ENCODE results near the gene GPRIN1. TPM values are rescaled to one million over a fixed set of nuclear protein-coding genes. Genes with fewer than 3 reads are reported as not detected.

The GPRIN1 gene
- total and polyA plus RNA-seq, 4 donors: 0.23 to 0.50 (median 0.30) TPM; not detected in 1

DNA sequence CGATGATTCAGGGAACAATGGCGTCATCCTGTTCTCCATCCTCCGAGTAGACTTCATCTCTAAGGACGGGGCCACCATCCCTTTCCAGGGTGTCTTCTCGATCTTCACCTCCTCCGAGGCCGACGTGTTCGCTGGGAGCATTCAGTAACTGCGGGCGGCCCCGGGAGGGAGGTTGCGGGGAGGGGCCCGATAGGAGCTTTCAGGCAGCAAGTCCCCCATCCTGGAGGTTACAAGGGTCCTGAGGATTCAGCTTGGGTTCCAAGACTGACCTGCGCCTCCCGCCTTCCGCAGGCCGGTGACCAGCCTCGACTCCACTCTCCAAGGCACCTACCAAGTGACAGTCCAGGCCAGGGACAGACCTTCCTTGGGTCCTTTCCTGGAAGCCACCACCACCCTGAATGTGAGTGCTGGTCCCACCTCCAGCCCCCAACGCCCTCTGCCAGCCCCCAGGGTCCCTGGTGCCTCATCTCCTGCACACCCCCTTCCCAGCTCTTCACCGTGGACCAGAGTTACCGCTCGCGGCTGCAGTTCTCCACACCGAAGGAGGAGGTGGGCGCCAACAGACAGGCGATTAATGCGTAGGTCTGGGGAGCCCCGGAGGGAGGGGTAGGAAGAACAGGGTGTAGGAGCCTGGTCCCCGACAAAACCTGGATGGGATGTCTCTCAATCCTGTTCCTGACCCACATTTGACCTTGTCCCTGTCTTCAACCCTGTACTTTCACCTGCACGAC, 20.8 kb downstream of the GPRIN1 start:
- Histone ChIP-seq H3K9ac (ENCODE audit: low read depth in 1 of 2, low read length in 2 of 2) (no peak overlapping the region), H3K9me3 (ENCODE audit: control insufficient read depth in 4 of 4, low read length in 3 of 4) (peaks cover 3 to 7% (median 6%) of the 10 kb centered on the region in 4 donors), H3K36me3 (ENCODE audit: control insufficient read depth in 4 of 4, insufficient read depth in 3 of 4, low read depth in 1 of 4, low read length in 3 of 4) (peaks cover 4 to 25% (median 7%) of the 10 kb centered on the region in 4 donors), H3K27me3 (ENCODE audit: control insufficient read depth in 4 of 4, insufficient read depth in 4 of 4, low read length in 3 of 4) (no peaks in the 10 kb centered on the region), H3K4me3 (ENCODE audit: low read depth in 1 of 3, low read length in 3 of 3) (no peak overlapping the region), H3K27ac (ENCODE audit: low read depth in 1 of 2, low read length in 2 of 2) (no peak overlapping the region), H3K4me1 (ENCODE audit: control insufficient read depth in 4 of 4, insufficient read depth in 4 of 4, low read length in 3 of 4) (no peaks in the 10 kb centered on the region)
- DNase-seq (ENCODE audit: low spot score): no peak
- WGBS: 93% methylated on average over 31 of the region's 31 CpGs
- TF ChIP-seq JUND (IDR thresholded peaks at IDR 0.05) (no peak), SP1 (IDR thresholded peaks at IDR 0.05) (no peak), NR2F2 (IDR thresholded peaks at IDR 0.05) (no peak), FOXA1 (IDR thresholded peaks at IDR 0.05) (no peak), CTCF (IDR thresholded peaks at IDR 0.05; ENCODE audit: low read depth, low read length, missing input control) (no peak), TAF1 (conservative IDR thresholded peaks at IDR 0.05) (no peak), FOXA2 (IDR thresholded peaks at IDR 0.05) (no peak), HNF4A (conservative IDR thresholded peaks at IDR 0.05) (no peak), RAD21 (IDR thresholded peaks at IDR 0.05) (no peak)
- TF ChIP-seq, protein P1, sequence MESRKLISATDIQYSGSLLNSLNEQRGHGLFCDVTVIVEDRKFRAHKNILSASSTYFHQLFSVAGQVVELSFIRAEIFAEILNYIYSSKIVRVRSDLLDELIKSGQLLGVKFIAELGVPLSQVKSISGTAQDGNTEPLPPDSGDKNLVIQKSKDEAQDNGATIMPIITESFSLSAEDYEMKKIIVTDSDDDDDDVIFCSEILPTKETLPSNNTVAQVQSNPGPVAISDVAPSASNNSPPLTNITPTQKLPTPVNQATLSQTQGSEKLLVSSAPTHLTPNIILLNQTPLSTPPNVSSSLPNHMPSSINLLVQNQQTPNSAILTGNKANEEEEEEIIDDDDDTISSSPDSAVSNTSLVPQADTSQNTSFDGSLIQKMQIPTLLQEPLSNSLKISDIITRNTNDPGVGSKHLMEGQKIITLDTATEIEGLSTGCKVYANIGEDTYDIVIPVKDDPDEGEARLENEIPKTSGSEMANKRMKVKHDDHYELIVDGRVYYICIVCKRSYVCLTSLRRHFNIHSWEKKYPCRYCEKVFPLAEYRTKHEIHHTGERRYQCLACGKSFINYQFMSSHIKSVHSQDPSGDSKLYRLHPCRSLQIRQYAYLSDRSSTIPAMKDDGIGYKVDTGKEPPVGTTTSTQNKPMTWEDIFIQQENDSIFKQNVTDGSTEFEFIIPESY (IDR thresholded peaks at IDR 0.05): no peak

GRCh38 chr5:176588297-176588696, 21.7 kb downstream of the GPRIN1 start:
- TF ChIP-seq TAF1 (conservative IDR thresholded peaks at IDR 0.05) (no peak), FOXA2 (IDR thresholded peaks at IDR 0.05) (no peak), MAX (IDR thresholded peaks at IDR 0.05) (no peak), FOXA1 (IDR thresholded peaks at IDR 0.05) (no peak), GABPA (IDR thresholded peaks at IDR 0.05 in 1 of 2, conservative IDR thresholded peaks at IDR 0.05 in 1 of 2) (no peak), SP1 (IDR thresholded peaks at IDR 0.05) (no peak), REST (IDR thresholded peaks at IDR 0.05) (no peak), RAD21 (IDR thresholded peaks at IDR 0.05) (no peak), YY1 (IDR thresholded peaks at IDR 0.05) (no peak), HNF4A (conservative IDR thresholded peaks at IDR 0.05) (no peak), EGR1 (IDR thresholded peaks at IDR 0.05; ENCODE audit: low read depth in 2 of 2) (no peak), CTCF (IDR thresholded peaks at IDR 0.05; ENCODE audit: low read depth, low read length, missing input control) (no peak)
- TF ChIP-seq, protein P1 (IDR thresholded peaks at IDR 0.05): no peak
- TF ChIP-seq, protein P2, sequence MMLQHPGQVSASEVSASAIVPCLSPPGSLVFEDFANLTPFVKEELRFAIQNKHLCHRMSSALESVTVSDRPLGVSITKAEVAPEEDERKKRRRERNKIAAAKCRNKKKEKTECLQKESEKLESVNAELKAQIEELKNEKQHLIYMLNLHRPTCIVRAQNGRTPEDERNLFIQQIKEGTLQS (IDR thresholded peaks at IDR 0.05): no peak
- Histone ChIP-seq H3K36me3 (ENCODE audit: control insufficient read depth in 4 of 4, insufficient read depth in 3 of 4, low read depth in 1 of 4, low read length in 3 of 4) (peaks cover 4 to 28% (median 7%) of the 10 kb centered on the region in 4 donors), H3K27me3 (ENCODE audit: control insufficient read depth in 4 of 4, insufficient read depth in 4 of 4, low read length in 3 of 4) (no peaks in the 10 kb centered on the region), H3K4me1 (ENCODE audit: control insufficient read depth in 4 of 4, insufficient read depth in 4 of 4, low read length in 3 of 4) (no peaks in the 10 kb centered on the region), H3K4me3 (ENCODE audit: low read depth in 1 of 3, low read length in 3 of 3) (no peak overlapping the region), H3K9ac (ENCODE audit: low read depth in 1 of 2, low read length in 2 of 2) (no peak overlapping the region), H3K9me3 (ENCODE audit: control insufficient read depth in 4 of 4, low read length in 3 of 4) (peaks cover 3 to 7% (median 6%) of the 10 kb centered on the region in 4 donors), H3K27ac (ENCODE audit: low read depth in 1 of 2, low read length in 2 of 2) (no peak overlapping the region)
- DNase-seq (ENCODE audit: low spot score): no peak

Data from liver (tissue), 9 donors.